ENCODE measurements around the gene HOXD11. TPM values are rescaled to one million over a fixed set of nuclear protein-coding genes. Genes with fewer than 3 reads are reported as not detected.

The HOXD11 gene
- total RNA-seq, 1 donor from 2014 or later: 16.3 TPM

GRCh38 chr2:176111846-176112374 lies 4.8 kb downstream of the HOXD11 start:
- no peak for TF ChIP-seq CTCF (IDR thresholded peaks at IDR 0.05; ENCODE audit: insufficient read depth, low read length, poor library complexity, severe bottlenecking)
- Histone ChIP-seq H3K4me3 (ENCODE audit: low read depth, low read length) (peak overlapping the region; percentile 63), H3K36me3 (ENCODE audit: control insufficient read depth, insufficient read depth, low read length) (no peaks in the 10 kb centered on the region), H3K27me3 (ENCODE audit: control insufficient read depth, insufficient read depth, low read length) (peaks cover 3% of the 10 kb centered on the region)
- no peak for DNase-seq (ENCODE audit: low read depth)

GRCh38 chr2:176112375-176113302 lies 5.6 kb downstream of the HOXD11 start:
- Histone ChIP-seq H3K27me3 (ENCODE audit: control insufficient read depth, insufficient read depth, low read length) (peaks cover 2% of the 10 kb centered on the region), H3K4me3 (ENCODE audit: low read depth, low read length) (peak overlapping the region; percentile 63), H3K36me3 (ENCODE audit: control insufficient read depth, insufficient read depth, low read length) (no peaks in the 10 kb centered on the region)
- TF ChIP-seq CTCF (IDR thresholded peaks at IDR 0.05; ENCODE audit: insufficient read depth, low read length, poor library complexity, severe bottlenecking): no peak
- DNase-seq (ENCODE audit: low read depth): no peak

GRCh38 chr2:176114120-176114929 lies 7.2 kb downstream of the HOXD11 start:
- DNase-seq (ENCODE audit: low read depth): no peak

GRCh38 chr2:176114930-176115625 lies 8.0 kb downstream of the HOXD11 start:
- no peak for DNase-seq (ENCODE audit: low read depth)
- Histone ChIP-seq H3K27me3 (ENCODE audit: control insufficient read depth, insufficient read depth, low read length) (peaks cover 2% of the 10 kb centered on the region), H3K4me3 (ENCODE audit: low read depth, low read length) (peak overlapping the region; percentile 65), H3K36me3 (ENCODE audit: control insufficient read depth, insufficient read depth, low read length) (no peaks in the 10 kb centered on the region)
- no peak for TF ChIP-seq CTCF (IDR thresholded peaks at IDR 0.05; ENCODE audit: insufficient read depth, low read length, poor library complexity, severe bottlenecking)

More at GRCh38 chr2:176114120-176114929, 7.2 kb downstream of the HOXD11 start:
- peaks cover 2% of the 10 kb centered on the region for H3K27me3 ChIP-seq (ENCODE audit: control insufficient read depth, insufficient read depth, low read length)
- no peak for TF ChIP-seq CTCF (IDR thresholded peaks at IDR 0.05; ENCODE audit: insufficient read depth, low read length, poor library complexity, severe bottlenecking)
- peak overlapping the region; percentile 65 for H3K4me3 ChIP-seq (ENCODE audit: low read depth, low read length)
- H3K36me3 ChIP-seq (ENCODE audit: control insufficient read depth, insufficient read depth, low read length): no peaks in the 10 kb centered on the region
